T-helper 1 cell (primary cell): Measurements from ENCODE around the gene SDK1.
"Not testable (repeated sequence)": the region's sequence is repeated elsewhere in the genome, so short reads cannot be mapped to it uniquely, and the experiment has no call there.

Experiments used
- DNase-seq, 5 donors: peaks; one replicate each; pipeline ENCODE4 v3.0.0-alpha.2; 2012 to 2020

SDK1 gene

DNA sequence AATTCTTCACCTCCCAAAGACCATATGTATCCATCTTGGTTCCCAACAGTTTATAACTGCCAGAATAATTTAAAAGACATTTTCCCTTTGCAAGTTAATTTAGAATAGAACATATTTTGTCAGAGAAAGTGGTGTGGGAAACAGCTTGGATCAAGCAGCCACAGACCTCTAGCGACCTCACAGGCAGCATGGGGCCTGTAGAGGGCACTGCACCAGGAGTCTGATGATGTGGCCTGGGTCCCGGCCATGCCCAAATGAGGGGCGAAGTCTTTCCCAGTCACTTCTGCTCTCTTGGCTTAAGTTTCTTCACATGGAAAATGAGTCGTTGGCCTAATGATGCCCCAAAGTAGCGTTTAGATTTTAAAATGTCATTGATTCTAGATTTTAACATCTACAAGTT is 243.2 kb downstream of the SDK1 start:
- DNase-seq: no peak

DNA sequence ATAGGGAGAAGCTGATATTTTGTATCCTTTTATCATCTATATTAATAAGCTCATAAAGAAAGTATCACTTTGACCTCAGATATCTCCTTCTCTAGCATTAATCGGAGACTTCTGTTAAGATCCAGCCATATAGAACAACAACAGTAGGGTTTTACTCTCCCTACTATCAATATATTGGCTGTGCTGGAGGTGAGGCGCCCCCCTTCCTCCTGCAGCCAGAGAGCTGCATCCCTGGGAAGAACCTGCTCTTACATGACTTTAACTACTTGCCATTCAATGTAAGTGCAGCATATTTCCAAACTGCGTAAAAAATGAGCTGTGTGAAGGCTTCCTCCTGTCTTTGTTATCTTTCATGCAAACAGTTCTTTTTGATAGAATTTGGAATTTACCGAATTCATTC is 247.8 kb downstream of the SDK1 start:
- no peak for DNase-seq

DNA sequence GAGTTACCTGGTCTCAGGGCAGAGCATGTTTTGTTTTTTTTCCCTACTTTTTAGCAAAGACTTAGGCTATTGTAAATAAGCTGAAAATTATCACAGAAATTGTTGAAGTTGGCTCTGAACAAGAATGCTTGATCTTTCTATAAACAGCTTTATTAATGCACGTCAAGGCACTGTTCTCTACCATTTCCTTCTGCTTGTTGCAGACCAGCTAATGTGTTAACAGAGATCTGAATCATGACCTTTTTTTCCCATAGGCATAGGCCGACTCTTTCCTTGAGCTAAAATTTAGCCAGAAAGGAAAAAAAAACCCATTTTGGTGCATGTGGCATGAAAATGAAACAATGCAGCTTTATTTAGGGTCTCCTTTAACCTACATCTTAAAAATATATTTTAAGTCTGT is 248.5 kb downstream of the SDK1 start:
- no peak for DNase-seq

GRCh38 chr7:3551536-3551935 is 250.5 kb downstream of the SDK1 start:
- no peak for DNase-seq

GRCh38 chr7:3552499-3552898 is 251.4 kb downstream of the SDK1 start:
- DNase-seq: no peak

DNA sequence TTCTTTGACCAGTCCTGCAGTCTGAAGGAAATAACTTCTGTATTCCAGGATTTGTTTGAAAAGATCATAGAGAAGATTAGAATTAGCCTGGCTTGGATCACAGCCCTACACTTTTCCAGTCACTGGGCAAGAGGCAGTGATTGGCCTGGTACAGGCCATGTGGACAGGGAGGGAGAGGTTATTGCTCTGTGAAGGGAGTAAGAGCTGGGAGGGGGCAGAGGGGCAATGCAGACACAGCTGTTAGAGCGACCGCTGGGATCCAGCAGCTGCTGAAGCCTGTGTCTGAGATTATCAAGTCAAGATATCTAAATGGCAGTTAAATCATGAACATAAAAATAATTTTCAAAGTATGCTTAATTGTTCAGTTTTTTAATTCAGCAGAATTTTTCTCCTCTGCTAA is 257.3 kb downstream of the SDK1 start:
- DNase-seq: no peak

GRCh38 chr7:3559278-3559677 is 258.2 kb downstream of the SDK1 start:
- no peak for DNase-seq

DNA sequence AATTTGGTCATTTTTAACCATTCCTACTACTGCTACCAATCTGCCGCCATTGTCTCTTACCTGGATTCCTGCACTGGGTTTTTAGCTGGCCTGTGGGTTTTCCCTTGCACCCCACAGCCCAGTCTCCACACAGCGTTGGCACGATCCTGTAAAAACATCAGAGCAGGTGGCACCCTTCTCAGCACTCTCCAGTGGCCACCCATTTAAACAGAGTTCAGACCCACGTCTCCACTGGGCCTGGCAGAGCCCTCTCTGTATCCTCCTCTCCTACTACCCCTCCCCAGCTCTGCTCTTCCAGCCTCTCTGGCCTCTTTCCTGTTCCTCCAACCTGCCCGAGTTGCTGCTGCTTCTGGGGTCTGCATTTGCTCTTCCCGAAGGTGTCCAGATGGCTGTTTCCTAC is 259.4 kb downstream of the SDK1 start:
- DNase-seq: no peak

- DNase-seq: no peak
These were observed 260.9 kb downstream of the SDK1 start for GRCh38 chr7:3561932-3562331.

GRCh38 chr7:3564231-3564630 is 263.2 kb downstream of the SDK1 start:
- no peak for DNase-seq

- no peak for DNase-seq
These were observed 267.5 kb downstream of the SDK1 start for GRCh38 chr7:3568516-3568915.

DNA sequence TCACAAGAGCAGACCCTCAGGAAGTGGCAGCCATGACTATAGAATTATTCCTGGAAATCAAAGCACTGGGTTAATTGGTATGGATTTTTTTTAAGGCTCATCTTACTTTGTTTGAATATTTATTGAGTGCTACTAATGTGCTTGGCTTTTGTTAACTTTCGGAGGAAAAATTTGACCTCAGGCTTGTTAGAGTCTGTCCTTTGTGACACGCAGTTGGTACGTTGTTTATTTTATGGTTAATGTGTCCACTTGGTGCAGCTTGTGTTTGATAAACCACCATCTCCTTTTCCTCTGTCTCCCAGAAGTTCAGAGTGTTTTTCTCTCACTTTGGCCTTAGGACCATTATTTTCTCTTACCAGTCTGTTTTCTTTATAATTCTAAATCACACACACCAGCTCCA is 268.6 kb downstream of the SDK1 start:
- no peak for DNase-seq

DNA sequence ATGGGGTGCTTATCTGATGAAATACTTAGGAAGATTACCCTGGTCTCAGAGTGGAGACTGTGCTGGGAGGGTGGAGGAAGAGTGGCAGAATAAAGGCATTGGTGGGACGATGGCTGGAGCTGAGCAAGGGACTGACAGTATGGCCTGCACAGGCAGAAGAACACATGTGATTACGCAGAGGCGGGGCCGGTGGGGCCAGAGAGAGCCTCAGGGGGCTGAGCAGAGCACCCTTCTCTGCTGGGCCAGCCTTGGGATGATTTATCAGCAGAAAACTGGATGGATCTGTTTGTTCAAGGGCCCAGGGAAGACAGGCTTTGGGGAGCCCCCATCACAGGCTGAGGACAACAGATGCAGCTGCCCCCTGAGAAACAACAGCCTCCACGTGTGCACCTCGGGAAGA is 272.1 kb downstream of the SDK1 start:
- no peak for DNase-seq

DNA sequence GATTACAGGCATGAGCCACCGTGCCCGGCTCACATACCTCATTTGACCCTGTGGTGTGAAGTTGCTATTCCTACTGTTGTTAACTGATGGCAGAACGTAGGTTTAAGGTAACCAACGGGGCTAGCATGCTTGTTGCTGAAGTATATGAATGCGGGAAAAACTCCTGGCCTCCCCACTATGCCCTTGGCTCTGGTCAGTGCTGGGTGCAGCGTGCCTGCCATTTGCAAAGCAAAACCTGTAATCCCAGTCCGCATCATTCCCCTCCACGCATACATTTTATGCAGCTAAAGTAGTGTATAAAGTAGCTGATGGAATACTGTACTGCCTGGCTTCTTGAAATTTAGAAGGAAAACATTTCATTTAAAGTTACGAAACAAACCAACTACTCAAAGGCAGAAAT is 273.3 kb downstream of the SDK1 start:
- DNase-seq: no peak

DNA sequence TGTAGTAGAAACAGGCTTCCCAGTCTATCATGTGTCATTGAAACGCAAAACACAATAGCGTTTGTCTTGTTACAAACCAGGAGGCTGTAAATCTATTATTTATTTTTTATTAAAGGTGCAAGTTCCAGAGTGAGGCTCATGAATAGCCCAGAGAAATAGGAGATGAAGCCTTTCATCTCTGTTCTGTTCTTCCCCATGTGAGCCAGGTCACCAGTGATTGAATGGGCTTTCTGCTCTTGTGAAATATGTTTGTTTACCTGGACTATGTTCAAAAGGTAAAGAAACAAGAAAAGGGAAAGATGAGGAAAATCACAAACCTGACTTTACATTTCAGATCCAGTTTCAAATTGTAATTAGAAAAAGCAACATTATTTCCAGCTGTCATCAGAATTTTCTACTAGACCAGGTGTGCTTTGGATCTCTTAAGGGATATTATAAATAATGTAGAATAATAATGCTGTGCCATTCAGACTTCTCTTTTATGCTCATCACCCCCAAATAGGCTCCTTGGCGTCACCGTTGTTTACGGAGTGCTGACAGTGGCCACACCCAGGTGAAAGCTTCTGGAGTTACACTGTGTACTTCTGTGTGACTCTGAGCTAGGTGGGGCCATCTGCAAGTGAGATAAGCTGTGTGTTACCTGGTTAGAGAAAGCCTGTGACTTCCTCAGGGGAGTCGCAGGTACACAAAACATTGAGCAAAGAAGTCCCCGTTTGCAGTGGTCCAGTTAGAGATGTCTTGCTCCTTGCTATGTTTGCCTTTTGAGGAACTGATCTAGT is 274.9 kb downstream of the SDK1 start:
- no peak for DNase-seq

DNA sequence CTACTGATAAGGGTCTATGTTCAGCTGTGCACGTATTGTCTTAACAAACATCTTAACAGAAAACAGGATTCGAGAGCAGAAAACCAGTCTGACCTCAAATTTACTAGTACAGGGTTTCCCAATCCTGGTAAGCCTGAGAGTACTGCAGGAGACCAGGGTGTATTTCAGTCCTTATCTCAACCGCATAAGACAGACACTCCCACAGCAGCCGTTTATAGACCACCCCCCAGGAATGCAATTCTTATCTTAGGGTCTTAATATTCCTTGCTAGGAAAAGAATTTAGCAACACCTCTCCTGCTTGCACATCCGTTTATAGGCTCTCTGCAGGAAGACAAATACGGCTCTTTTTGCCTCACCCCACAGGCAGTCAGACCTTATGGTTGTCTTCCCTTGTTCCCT is 277.3 kb downstream of the SDK1 start:
- DNase-seq: no peak

- no peak for DNase-seq
These were observed 278.7 kb downstream of the SDK1 start for GRCh38 chr7:3579638-3580219.

- DNase-seq: not testable (repeated sequence)
These were observed 281.1 kb downstream of the SDK1 start for GRCh38 chr7:3582145-3582544.

DNA sequence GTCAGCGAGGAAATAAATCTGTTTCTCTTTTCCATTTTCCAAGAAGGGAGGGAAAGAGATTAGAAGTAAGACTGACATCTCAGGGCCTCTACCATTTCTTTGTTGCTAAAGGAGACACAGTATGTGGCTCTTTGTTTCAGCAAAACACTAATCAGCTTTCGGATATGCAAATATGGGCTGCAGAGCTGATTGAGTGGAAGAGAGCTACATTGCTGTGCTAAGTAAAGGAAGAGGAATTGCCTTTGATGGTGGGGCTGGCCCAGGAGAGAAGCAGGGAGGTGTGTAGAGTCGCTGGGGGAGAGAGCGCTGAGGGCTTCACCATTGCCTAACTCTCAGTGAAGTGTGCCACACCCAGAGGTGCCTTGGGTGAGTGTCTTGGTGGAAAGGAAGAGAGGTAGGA is 284.8 kb downstream of the SDK1 start:
- no peak for DNase-seq

GRCh38 chr7:3588341-3588740 is 287.3 kb downstream of the SDK1 start:
- no peak for DNase-seq

- no peak for DNase-seq
These were observed 288.7 kb downstream of the SDK1 start for GRCh38 chr7:3589752-3590151.

DNA sequence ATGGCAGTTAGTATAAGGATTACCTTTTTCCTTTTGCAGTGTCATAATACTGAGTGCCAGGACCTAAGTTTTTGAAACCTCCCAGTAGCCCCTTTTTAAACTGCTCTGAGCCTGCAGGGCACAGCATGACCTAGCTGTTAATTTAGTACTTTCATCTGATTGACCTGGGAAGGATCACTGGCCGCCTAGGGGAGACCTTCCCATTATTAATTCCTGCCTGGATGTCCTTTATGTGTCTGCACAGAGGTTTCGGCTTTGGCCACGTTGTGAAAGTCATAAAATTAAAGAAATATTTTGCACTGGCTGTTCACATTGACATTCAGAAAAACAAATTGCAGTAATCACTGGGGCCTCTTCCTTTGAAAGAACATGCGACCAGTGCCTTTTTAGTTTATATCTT is 290.2 kb downstream of the SDK1 start:
- no peak for DNase-seq

DNA sequence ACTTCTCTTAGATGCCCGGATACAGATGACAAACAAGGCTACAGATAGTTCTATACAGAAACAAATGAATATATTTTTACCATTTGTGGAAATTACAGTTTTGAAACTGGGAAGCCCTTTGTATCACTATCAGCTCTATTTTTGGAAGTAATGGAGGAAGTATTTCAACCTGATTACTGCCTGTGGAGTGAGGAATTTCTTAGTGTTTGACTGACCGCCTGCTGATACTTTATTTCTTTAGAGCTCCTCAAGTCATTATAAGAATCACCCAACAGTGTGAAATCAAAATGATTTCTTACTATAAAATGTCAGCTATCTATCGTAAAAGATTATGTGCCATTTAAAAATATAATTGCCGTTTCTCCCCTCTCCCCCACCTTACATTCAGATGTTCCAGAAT is 290.9 kb downstream of the SDK1 start:
- no peak for DNase-seq

DNA sequence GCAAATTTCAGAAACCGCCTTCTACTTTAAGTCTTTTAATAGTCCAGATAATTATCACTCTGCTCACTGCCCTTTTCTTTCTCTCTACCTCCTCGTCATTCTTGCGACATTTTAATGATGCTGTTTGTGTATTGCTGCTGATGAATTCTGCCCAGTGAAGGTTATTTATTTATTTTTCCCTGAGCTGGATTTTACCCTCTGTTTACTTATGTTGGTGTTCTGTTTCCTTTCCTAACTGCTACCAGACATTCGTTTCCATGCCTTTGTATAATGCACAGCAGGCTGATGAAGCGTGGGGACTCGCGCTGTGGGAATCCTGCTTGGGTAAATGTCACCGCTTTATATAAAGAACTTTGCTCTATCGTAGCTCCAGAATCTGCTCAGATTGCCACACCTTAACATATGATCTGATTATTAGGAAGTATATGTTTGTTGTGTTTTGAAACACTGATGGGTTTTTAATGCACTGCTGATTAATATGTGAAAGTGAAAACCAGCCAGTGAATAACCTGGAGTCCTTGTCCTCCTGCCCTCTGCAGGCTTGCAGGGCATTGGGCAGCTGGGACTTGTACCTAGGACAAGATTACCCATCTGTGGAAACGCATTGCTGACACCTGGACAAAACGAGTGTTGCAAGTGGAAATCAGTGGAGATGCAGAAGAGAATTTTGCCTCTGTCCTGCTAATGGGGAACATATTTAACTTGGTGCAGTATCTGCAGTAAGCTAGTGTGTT is 291.5 kb downstream of the SDK1 start:
- DNase-seq: no peak
